Measurements from ENCODE around the gene LSM12.

Gene LSM12

DNA sequence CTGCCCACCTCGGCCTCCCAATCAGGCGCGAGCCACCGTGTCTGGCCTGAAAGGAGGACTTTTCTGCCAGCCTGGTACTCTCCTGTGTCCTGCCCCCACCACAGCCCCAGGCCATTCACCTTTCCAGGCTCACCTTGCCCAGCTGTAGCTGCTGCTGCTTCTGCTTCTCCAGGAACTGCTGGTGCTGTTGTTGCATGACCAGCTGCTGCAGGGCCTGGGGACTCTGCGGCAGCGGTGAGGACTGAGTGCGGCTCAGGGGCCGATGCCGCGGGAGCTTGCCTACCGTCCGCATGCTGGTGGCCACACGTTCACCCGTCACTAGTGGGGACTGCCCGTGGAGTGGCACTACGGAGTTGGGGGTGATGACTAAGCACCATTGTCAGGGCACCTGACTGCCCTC is 21.8 kb upstream of the LSM12 start:
- Histone ChIP-seq H3K79me2 (ENCODE audit: control insufficient read depth, low read length) (no peaks in the 10 kb centered on the region), H3K9me2 (replicated peaks; ENCODE audit: control insufficient read depth, low read length) (no peaks in the 10 kb centered on the region), H3K4me3 (ENCODE audit: low read length) (no peak overlapping the region), H3K36me3 (ENCODE audit: control insufficient read depth, low read length) (peaks cover 3% of the 10 kb centered on the region; the same call in 1 of the 2 replicates), H4K20me1 (ENCODE audit: control insufficient read depth, insufficient read depth, low read depth, low read length) (no peaks in the 10 kb centered on the region), H3K27ac (ENCODE audit: low read depth, low read length) (no peak overlapping the region), H3F3A (ENCODE audit: control insufficient read depth, insufficient read depth) (no peaks in the 10 kb centered on the region), H3K4me1 (ENCODE audit: control insufficient read depth, low read length) (no peaks in the 10 kb centered on the region), H3K4me2 (ENCODE audit: low read length) (no peak overlapping the region), H3K27me3 (ENCODE audit: control insufficient read depth, low read length) (no peaks in the 10 kb centered on the region), H3K9me3 (ENCODE audit: control insufficient read depth, insufficient read depth, low read length) (no peaks in the 10 kb centered on the region)
- TF ChIP-seq, protein P1, sequence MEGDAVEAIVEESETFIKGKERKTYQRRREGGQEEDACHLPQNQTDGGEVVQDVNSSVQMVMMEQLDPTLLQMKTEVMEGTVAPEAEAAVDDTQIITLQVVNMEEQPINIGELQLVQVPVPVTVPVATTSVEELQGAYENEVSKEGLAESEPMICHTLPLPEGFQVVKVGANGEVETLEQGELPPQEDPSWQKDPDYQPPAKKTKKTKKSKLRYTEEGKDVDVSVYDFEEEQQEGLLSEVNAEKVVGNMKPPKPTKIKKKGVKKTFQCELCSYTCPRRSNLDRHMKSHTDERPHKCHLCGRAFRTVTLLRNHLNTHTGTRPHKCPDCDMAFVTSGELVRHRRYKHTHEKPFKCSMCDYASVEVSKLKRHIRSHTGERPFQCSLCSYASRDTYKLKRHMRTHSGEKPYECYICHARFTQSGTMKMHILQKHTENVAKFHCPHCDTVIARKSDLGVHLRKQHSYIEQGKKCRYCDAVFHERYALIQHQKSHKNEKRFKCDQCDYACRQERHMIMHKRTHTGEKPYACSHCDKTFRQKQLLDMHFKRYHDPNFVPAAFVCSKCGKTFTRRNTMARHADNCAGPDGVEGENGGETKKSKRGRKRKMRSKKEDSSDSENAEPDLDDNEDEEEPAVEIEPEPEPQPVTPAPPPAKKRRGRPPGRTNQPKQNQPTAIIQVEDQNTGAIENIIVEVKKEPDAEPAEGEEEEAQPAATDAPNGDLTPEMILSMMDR (IDR thresholded peaks at IDR 0.05; ENCODE audit: low read depth, low read length, poor library complexity, severe bottlenecking): no peak
- no peak for TF ChIP-seq EZH2phosphoT487 (IDR thresholded peaks at IDR 0.05; ENCODE audit: borderline replicate concordance, low read length)

DNA sequence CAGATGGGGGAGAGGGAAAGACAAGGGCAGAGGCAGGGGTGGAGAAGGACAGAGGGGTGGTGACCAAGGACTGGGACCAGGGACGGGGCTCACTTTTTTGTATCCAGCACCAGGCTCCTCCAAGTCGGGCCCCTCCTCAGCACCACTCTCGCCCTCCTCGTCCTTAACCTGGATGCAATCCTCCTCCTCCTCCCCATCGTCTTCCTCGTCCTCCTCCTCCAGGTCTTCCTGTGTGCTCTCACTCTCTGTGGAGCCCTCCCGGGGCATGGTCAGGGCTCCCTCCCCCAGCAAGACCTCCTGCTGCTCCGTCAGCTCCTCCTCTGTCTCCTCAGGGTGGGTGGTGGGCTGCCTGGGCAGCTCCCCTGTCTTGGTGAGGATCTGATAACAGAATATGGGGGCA is 20.8 kb upstream of the LSM12 start:
- Histone ChIP-seq H3K9me3 (ENCODE audit: control insufficient read depth, insufficient read depth, low read length) (no peaks in the 10 kb centered on the region), H3K79me2 (ENCODE audit: control insufficient read depth, low read length) (no peaks in the 10 kb centered on the region), H3K4me1 (ENCODE audit: control insufficient read depth, low read length) (no peaks in the 10 kb centered on the region), H3K27ac (ENCODE audit: low read depth, low read length) (no peak overlapping the region), H3K4me3 (ENCODE audit: low read length) (no peak overlapping the region), H4K20me1 (ENCODE audit: control insufficient read depth, insufficient read depth, low read depth, low read length) (no peaks in the 10 kb centered on the region), H3K4me2 (ENCODE audit: low read length) (no peak overlapping the region), H3K9me2 (replicated peaks; ENCODE audit: control insufficient read depth, low read length) (no peaks in the 10 kb centered on the region), H3K27me3 (ENCODE audit: control insufficient read depth, low read length) (no peaks in the 10 kb centered on the region), H3K36me3 (ENCODE audit: control insufficient read depth, low read length) (peaks cover 9% of the 10 kb centered on the region; the same call in 1 of the 2 replicates), H3F3A (ENCODE audit: control insufficient read depth, insufficient read depth) (no peaks in the 10 kb centered on the region)
- no peak for TF ChIP-seq EZH2phosphoT487 (IDR thresholded peaks at IDR 0.05; ENCODE audit: borderline replicate concordance, low read length)
- TF ChIP-seq, protein P1 (IDR thresholded peaks at IDR 0.05; ENCODE audit: low read depth, low read length, poor library complexity, severe bottlenecking): no peak

DNA sequence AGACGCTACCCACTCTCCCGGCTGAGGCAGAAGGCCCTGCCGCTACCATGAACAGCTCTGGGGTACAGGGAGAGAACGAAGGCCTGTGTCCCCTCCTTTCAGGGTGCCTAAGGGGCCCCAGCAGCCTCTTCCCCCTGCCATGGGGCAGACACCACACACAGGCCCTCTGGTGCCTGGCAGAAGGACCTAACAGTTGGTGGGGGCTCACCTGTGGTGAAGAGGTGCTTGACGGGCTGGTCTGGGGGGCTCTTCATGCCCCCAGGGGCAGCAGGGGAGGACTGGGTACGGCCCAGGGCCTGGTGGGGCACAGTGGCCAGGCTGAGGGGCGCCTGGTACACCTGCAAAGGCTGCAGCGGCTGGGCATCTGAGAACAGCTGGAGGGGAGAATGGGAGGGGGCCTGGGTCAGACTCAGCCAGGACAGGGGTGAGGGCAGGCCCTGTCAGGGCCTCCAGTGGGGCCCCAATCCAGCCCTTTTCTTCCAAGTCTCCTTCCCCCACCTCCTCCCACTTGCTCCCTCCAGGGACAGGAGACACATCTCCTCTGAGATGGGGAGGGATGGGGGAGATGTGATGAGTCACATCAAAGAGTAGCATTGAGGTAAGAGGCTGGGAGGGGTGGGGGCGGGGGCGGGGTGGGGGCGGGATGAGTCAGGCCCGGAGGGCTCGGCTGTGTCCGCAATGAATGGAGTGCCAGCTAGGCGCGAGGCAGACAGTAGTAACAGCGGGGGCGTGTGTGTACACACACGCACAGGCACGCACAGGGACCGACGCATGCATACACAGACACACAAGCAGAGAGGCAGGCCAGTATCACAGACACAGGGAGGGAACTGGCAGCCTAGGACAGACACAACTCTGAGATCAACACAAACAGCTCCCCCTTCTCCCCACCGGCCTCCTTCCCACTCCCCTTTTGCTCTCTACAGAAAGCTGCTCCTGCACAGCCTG is 20.2 kb upstream of the LSM12 start:
- TF ChIP-seq, protein P1 (IDR thresholded peaks at IDR 0.05; ENCODE audit: low read depth, low read length, poor library complexity, severe bottlenecking): no peak
- Histone ChIP-seq H3F3A (ENCODE audit: control insufficient read depth, insufficient read depth) (no peaks in the 10 kb centered on the region), H3K27ac (ENCODE audit: low read depth, low read length) (no peak overlapping the region), H3K4me1 (ENCODE audit: control insufficient read depth, low read length) (no peaks in the 10 kb centered on the region), H3K36me3 (ENCODE audit: control insufficient read depth, low read length) (peaks cover 13% of the 10 kb centered on the region; the same call in 1 of the 2 replicates), H4K20me1 (ENCODE audit: control insufficient read depth, insufficient read depth, low read depth, low read length) (no peaks in the 10 kb centered on the region), H3K4me3 (ENCODE audit: low read length) (no peak overlapping the region), H3K79me2 (ENCODE audit: control insufficient read depth, low read length) (no peaks in the 10 kb centered on the region), H3K27me3 (ENCODE audit: control insufficient read depth, low read length) (no peaks in the 10 kb centered on the region), H3K4me2 (ENCODE audit: low read length) (no peak overlapping the region), H3K9me2 (replicated peaks; ENCODE audit: control insufficient read depth, low read length) (no peaks in the 10 kb centered on the region), H3K9me3 (ENCODE audit: control insufficient read depth, insufficient read depth, low read length) (no peaks in the 10 kb centered on the region)
